Activated CD4-positive, alpha-beta T cell treated with anti-CD3 and anti-CD28 coated beads, Interleukin-2, Interleukin-4, amounts not matched to agents 100 ng/mL and 50 ng/mL, durations not matched to agents 16 hours and 8 hours (primary cell): ENCODE results near the gene SURF1.
"Not testable (repeated sequence)": the region's sequence is repeated elsewhere in the genome, so short reads cannot be mapped to it uniquely, and the experiment has no call there.

ENCODE experiments used
- DNase-seq: peaks from one replicate; pipeline ENCODE4 v3.0.0-alpha.2; 2020; ENCODE audit warnings: low spot score

SURF1 gene

DNA sequence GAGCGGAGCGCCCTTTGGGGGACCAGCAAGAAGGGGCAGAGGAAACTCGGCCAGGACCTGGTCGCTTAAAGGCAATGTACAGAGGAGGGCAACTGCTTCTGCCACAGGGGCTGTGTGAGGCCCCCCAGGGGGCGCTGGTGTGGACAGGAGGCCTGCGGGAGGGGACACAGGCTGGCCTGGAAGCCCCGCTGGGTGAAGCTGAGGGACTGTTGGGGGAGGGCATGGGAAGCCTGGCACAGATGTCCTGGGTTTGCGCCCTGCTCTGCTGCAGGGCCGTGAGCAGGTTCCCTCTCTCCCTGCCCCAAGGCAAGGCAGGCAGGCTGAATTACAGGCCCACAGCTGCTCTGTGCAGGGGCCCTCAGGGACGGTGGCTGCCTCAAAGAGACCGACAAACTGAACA is 13.7 kb downstream of the SURF1 start:
- DNase-seq, result no peak

DNA sequence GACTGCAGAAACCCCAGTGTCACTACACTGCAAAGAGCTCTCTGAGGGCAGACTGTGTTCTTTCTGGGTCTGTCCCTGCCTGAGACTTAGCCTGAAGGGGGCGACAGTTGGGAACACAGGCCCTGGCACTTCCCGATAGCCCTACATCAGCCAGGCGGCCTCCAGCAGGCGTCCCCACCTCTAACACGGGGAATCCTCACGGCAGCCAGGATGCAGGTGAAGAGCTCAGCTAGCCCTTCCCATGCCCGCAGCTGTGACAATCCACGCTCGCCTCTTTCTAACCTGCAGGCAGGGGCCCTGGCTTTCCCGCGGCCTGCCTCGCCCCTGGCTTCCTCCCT is 14.2 kb downstream of the SURF1 start:
- no peak for DNase-seq

DNA sequence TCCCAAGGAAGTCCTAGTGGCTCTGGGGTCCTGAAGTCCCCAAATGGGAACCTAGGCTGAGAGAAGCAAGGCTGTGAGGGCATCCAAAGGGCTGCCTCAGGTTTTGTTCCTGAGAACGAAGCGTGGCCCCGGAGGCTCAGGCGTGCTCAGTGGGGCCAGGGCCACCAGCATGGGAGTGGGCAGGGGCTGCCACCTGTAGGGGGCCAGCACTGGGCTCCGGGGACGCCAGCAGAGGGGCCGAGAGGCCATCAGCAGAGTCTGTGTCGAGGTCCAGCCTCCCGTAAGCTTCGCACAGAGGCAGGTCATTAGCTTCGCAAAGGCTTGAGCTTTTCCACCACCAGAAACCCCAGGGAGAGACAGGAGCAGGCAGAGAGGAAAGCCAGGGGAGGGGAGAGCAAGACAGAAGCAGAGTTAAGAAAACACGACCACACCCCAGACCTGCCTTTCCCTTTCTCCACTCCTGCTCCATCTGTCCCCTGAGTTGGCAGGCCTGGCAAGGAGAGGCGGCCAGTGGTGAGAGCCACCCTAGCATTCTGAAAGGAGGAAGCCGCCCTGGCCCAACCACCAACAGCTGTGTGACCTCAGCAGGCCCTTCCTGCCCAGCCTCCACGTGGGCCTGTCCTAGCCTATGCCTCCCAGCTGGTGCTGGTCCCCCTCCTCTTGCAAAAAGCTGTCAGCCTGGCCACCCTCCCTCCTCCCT is 14.8 kb downstream of the SURF1 start:
- no peak for DNase-seq

GRCh38 chr9:133340916-133341315 is 15.4 kb downstream of the SURF1 start:
- no peak for DNase-seq

DNA sequence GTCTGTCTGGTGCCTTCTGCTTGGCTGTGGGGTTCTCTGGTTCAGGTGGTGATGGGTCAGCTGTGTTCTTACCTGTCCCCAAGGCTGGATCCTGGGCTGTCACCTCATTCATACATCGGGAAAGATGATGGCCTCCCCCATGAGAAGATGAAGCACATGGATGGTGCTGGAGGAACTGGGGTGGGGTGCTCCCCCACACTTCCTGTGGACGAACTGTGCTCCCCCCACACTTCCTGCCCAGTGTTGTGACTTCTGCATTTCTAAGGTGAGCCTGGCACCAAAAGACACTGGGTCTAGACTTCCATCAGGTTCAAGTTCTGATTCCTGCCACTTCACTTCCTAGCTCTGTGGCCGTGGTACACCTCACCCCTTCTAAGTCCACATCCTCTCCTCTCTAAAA is 16.0 kb downstream of the SURF1 start:
- no peak for DNase-seq

GRCh38 chr9:133339641-133340040 is 16.6 kb downstream of the SURF1 start:
- DNase-seq, result no peak

GRCh38 chr9:133335924-133336811 is 20.1 kb downstream of the SURF1 start, which contains the start of gene SURF6:
SURF6 (minus strand) TSS chr9:133336188; CDS start chr9:133336132, 56 bp downstream.
- peak; percentile 95 for DNase-seq

DNA sequence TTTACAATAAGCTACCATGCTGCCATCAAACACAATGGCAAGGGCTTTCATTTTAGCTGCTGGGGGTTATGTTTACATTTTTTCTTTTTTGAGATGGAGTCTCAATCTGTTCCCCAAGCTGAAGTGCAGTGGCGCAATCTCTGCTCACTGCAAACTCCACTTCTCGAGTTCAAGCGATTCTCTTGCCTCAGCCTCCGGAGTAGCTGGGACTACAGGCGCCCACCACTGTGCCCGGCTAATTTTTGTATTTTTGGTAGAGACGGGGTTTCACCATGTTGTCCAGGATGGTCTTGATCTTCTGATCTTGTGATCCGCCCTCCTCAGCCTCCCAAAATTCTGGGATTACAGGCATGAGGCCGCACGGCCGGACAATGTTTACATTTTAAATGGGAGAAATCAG is 21.4 kb downstream of the SURF1 start:
- DNase-seq, result not testable (repeated sequence)

DNA sequence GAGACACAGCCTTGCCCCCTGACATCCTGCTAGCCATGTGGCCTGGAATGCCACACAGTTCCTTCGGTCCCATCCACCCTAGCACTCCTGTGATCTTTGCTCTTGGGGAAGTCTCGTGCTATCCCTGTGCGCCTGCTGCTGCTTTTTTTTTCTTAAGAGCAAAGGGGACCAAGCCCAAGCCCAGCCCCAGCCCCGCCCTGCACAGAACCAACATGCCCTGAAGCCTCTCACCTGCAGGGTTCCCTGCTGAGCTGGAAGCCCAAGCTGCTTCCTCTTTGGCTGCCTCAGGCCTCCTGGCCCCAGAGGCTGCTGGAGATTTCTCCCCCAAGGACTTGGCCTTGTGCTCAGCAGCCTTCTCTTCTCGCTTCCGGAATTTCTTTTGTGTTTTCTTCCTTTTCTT is 22.1 kb downstream of the SURF1 start:
- DNase-seq, result no peak

DNA sequence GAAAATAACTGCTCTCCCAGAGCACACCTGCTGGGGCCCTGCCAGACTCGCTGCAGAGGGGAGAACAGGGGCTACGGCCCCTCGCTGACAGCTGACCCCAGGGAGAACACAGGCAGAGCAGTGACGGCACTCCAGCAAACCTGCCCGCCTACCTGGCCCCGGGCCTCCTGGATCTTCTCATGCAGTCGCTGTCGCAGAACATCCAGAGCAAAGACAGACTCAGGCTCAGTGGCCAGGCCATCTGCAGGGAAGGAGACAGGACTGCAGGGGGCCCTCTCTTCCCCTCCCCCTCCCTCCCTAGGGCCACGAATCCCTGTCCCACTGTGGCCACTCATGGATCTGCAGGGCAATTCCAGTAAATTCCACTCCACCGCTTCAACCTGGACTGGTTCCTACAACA is 22.7 kb downstream of the SURF1 start:
- no peak for DNase-seq

DNA sequence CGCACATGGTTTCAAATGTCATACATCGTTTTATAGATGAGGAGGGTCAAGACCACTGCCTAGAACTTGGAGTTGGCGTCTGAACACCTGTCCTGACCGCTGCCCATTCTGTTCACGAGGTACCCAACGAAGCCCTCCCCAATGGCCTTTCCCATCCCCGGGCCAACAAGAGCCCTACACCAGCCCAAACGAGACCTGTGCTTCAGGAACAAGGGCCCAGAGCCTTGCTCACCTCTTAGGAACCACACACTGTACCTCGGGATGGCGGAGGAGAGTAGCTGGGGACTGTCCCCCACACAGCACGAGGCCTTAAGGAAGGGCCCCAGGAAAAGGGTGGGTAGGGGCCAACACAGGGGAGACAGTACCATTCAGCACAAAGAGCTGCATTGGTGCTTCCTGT is 23.3 kb downstream of the SURF1 start:
- DNase-seq, result no peak

DNA sequence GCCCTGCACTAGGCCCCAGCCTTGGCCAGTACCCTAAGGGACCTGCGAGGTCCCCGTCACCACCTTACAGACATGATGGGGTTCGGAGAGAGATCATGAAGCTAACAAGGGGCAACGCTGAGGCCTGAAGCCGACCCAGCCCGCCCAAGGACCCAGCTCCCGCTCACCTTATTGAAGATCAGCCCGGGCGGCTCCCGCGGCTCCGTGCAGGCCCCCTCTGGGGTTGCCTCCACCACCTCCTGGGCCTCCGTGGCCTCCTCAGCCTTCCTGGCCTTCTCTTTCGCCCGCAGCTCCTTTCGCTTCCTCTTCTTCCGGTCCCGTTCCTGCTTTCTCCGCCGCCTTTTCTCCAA is 23.9 kb downstream of the SURF1 start:
- DNase-seq, result no peak

GRCh38 chr9:133331641-133332380 is 24.5 kb downstream of the SURF1 start:
- no peak for DNase-seq

DNA sequence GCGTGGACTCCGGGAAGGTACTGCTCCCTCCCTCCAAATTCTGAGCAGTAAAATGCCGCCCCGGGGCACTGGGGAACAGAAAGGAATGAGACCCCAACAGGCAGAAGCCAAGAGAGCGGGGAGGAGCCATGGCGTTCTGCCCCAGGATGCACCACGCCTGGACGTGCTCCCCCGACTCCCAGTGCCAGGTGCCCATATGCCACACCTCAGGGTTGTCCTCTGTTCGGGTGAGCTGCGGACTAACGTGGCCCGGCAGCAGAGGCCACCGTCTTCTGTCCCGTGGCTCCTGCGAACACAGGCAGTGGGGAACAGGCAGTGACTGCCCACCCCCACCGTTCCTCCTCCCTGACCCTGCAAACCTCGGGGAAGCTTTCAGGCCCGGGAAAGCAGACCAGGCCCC is 25.1 kb downstream of the SURF1 start:
- no peak for DNase-seq

DNA sequence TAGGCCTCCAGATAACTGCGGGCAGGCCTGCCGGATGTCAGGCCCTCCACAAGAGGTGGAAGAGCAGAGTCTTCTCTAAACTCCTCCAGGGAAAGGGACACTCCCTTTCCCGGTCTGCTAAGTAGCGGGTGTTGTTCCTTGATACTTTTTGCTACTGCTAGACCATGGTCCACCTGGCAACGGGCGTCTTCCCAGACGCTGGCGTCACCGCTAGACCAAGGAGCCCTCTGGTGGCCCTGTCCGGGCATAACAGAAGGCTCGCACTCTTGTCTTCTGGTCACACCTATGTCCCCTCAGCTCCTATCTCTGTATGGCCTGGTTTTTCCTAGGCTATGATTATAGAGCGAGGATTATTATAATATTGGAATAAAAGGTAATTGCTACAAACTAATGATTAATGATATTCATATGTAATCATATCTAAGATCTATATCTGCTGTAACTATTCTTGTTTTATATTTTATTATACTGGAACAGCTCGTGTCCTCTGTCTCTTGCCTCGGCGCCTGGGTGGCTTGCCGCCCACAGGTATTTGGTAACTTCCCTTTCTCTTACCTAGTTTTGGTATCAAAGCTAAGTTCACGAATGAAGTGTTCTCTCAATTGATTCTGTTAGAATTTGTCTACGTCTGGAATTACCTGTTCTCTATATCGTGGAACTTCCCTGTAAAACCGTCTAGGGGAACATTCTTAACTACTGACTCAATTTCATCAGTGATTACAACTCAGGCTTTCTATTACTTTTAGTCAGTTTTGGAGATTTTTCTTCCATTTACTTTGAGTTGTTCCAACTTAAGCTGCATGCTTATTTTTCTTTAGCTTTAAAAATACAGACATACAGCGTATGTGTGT is 26.8 kb downstream of the SURF1 start:
- not testable (repeated sequence) for DNase-seq

DNA sequence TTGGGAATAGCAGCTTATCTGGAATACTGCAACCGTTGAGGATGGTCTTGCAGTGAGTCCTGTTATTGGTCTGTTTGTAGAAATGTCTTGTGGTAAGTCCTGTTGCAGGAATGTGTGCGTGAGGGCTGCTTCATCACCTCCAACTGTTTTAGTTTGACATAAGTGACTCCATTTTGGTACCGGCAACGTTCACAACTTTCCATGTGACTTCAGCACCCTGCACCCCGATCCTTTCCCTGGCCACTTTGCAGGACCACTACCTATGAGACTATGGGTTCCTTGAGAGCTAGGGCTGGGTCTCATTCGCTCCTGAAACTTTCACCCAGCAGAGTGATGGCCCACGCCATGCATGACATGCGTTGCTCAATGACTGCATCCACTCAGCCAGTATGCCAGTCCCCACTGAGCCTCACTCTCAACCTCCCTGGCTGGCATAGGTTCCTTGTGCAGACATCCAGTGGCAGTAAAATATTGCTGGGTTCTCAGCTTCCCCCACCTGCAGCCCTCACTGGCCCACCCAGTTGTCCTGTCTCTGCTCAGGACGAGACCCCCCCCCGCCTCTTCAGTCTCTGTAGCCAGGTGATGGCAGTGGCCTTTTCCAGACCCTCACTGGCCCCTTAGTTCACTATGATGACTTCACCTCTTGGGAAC is 28.3 kb downstream of the SURF1 start:
- DNase-seq, result no peak

- DNase-seq, result not testable (repeated sequence)
Observed at GRCh38 chr9:133327021-133327420, 29.3 kb downstream of the SURF1 start.

DNA sequence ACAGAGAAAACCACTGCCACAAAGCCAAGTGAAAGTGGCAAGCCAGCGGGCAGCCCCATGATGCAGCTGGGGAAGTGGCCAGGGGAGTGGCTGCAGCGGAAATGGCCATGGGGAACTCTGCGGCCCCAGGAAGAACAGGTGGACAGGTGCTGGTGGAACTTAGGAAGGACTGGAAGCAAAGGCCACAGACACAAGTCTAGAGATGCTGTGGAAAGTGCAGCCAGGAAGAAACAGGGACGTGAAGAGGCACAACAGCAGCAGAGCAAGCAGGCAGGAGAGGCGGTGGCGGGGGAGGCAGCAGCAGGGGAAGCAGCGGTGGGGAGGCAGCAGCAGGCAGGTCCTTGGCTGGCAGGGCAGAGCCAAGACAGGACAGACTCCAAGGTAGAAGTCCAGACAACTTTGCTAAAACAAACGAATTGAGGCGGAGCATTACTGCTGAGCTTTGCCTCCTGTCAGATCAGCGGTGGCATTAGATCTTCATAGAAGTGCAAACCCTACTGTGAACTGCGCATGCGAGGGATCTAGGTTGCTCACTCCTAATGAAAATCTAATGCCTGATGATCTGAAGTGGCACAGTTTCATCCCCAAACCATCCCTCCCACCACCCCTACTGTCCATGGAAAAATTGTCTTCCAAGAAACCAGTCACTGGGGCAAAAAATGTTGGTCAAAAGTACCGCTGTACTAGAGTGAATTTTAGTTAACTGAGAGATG is 32.1 kb downstream of the SURF1 start:
- no peak for DNase-seq

DNA sequence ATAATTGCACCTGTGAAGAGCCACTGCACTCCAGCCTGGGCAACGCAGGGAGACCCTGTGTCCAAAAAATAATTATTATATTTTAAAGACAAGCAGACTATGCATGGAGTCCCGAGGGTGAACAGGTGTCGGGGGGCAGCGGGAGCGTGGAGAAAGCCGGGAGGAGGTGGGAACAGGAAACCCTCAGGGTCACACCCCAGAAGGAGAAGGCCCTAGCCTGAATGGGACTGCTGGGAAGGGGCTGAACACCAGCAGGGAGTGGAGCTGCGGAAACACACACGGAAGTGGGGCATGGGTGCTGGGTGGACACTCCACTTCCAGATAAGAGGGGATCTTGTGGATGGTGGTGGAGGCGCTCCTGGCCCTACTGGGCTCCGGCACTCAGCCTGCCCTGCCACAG is 33.1 kb downstream of the SURF1 start:
- DNase-seq, result no peak

DNA sequence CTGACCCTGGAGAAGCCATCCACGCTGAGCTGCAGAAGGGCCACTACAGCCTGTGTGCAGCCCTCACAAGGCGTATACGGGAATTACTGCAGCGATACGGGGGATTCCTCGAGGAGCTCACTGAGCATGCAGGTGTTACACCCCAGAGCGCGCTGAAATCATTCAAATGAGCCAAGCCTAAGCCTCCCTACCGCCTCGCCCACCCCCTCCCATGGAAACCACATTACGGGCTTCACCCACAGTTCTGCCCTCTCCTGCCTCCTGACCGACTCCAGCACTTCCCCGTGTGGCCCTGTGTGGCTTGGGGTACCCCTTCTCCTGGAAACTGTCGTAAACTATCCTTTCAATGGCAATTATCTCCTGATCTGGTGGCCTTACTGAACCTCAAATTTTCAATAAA is 33.6 kb downstream of the SURF1 start:
- DNase-seq, result no peak

- no peak for DNase-seq
Observed at GRCh38 chr9:133321411-133321935, 34.8 kb downstream of the SURF1 start.
